HG03520 (cell line): Measurements from ENCODE around the gene RERE.
"Not testable (repeated sequence)": the region's sequence is repeated elsewhere in the genome, so short reads cannot be mapped to it uniquely, and the experiment has no call there.

ENCODE experiments used
- ATAC-seq: cut with Tn5 transposase; IDR thresholded peaks from one replicate; pipeline ENCODE4 v1.9.1; 2021; ENCODE audit warnings: mild to moderate bottlenecking, moderate library complexity; ENCODE audit not compliant: unreplicated experiment

RERE gene

DNA sequence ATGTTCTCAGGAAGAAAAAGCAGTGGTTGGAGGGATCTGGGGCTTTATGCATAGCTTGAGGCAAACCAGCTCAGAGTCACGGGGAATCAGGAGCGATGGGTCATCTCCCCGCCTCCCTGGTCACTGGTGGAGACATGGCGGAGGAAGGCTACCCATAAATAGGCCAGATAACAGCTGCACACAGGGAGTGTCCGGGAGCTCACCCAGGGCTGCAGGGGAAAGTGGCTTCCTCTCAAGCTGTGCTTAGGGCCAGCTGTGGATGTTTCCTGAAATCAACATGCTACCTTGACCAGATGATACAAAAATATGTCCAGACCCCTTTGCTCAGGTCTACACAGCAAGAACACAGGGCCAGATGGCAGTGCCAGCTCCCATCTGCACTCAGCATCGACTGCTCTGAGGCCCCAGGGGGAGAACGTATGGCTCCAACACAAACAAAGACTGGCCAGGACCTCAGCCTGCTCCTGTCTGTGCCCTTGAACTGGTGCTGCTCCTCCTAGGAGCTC, 27.1 kb upstream of the RERE start:
- ATAC-seq = no peak

DNA sequence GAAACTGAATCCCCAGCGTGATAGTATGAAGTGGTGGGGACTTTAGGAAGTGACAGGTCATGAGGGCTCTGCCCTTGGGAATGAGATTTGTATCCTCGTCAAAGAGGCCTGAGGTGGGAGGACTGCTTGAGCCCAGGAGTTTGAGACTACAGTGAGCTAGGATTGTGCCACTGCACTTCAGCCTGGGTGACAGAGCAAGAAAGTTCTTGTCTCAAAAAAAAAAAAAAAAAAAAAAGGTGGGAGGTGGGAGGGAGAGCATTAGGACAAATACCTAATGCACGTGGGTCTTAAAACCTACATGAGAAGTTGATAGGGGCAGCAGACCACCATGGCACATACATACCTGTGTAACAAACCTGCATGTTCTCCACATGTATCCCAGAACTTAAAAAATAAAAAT, 24.0 kb upstream of the RERE start:
- no peak for ATAC-seq

DNA sequence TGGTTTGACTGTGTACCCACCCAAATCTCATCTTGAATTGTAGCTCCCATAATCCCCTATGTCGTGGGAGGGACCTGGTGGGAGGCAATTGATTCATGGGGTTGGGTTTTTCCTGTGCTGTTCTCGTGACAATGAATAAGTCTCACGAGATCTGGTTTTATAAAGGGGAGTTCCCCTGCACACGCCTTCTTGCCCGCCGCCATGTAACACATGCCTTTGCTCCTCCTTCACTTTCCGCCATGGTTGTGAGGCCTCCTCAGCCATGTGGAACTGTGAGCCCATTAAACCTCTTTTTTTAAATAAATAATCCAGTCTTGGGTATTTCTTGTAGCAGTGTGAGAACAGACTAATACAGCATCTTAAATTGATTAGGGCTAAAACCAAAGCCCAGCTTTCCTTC, 22.6 kb upstream of the RERE start:
- ATAC-seq = no peak

DNA sequence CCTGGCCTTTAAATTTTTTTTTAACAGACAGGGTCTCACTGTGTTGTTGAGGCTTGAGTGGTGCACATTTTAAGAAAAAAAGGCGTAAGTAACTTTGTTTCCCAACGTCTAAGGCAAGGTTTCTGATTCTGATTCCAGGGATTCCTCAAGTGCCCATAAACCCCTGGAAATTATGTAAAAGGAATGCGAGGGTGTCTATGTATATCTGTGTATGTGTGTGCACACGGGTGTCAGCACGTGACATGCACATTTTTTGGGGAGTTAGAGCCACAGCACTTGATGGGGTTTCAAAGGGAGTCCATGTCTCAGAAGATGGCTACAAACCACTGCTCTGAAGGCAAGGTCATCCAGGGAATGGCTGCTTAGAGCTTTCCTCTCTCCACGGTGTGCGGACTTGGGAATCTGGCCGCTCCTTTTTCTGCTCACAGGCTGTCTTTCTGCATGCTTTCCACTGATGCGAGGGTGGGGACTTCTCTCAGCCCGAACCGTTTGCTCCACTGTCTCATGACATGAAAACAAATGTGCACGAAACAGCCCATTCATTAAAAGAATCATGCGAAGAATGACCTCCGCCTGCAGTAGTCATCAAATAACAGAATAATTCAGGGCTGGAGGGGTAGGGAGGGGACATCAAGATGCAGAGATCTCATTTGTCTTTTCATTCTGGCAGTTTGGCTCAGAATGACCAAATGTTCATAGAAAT, 18.7 kb upstream of the RERE start:
- no peak for ATAC-seq

DNA sequence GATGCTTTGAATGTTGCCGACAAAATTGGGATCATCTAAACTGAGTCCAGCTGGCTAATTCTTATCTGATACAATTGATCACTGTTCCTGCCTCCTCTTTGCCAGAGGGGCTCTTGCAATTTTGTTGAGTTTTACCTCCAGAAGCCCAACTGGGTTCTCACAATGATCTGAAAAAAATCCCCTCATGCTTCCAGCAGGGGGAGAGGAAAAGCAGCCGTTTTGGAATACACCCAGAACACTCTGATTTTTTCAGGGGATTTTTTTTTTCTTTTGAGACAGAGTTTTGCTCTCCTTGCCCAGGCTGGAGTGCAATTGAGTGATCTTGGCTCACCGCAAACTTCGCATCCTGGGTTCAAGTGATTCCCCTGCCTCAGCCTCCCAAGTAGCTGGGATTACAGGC, 13.9 kb upstream of the RERE start:
- no peak for ATAC-seq

DNA sequence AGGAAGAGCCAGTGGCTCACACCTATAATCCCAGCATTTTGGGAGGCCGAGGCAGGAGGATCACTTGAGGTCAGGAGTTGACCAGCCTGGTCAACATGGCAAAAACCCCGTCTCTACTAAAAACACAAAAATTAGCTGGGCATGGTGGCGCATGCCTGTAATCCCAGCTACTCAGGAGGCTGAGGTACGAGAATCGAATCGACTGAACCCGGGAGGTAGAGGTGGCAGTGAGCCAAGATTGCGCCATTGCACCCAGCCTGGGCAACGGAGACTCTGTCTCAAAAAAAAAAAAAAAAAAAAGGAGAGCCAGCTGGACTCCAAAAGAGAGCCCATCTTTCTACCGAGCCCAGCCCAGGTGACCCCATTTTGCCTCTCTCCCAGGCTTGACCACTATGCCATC, 13.3 kb upstream of the RERE start:
- not testable (repeated sequence) for ATAC-seq

DNA sequence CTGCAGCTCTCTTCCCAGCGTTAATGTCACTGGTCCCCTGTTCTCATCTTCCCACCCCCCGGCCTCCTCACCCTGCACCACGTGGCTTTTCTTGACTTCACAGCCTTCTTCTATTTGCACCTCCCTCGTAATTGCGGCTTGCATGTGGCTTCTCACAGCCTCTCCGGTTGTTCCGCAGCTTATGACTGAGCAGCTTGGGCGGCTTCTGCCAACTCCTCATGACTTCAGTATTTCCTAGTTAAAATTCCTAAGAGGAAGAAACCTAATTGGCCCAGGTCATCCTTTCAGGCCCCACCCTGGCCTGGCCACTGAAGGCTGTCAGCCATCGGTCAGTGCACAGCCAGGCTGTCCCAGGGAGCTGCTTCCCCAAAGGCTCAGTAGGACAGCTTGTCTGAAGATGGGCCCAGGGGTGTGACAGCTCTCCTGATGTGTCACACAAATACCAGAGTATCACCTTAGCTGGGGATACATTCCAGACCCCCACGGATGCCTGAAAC, 8.6 kb upstream of the RERE start:
- ATAC-seq = no peak

DNA sequence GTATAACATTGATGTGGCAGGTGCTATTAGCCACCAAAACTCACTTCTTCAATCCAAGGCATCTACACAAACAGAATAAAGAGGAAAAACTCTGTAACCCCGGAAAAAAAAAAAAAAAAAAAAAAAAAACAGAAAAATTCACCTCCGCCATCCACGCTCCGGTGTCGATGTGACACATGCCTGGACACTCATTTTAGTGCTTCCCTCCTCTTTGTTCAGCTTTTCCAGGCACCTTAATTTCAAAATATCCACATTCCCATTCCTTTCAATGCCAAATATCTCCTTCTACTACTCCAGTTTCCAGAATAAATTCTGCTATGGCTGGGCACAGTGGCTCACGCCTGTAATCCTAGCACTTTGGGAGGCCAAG, 5.8 kb upstream of the RERE start:
- ATAC-seq = no peak

DNA sequence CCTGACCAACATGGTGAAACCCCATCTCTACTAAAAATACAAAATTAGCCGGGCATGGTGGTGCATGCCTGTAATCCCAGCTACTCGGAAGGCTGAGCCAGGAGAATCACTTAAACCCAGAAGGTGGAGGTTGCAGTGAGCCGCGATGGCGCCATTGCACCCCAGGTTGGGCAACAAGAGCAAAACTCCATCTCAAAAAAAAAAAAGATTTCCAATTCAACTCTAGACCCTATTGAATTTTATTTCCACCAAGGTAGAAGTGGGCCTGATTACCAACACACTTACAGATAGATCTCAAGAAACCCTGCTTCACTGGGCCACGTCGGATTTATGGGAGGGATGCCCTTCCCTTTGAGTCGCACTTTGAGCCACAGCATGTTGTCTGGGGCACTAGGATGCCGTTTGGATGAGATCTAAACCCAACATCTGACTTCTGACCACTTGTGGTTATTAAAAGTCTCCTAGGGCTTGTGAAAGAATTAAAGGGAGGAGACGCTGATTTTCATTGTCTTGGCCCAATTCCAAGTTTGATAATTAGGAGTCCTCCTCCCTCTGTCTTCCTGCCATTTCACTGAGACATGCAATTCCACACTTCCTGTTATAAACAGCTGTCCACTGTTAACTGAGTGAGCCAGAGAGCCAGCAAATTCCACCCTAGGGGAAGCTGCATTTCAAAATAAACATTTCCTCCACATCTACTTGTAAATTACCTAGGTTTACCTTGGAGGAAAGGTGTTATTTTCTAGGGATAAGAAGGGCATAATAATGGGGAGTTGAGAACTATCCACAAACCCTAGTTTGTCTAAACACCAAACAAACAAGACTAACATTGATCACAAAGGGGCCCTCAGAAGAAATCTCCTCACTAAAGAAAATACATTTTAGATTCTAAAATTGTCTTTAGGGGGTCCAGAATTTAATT, 5.2 kb upstream of the RERE start:
- ATAC-seq = no peak

DNA sequence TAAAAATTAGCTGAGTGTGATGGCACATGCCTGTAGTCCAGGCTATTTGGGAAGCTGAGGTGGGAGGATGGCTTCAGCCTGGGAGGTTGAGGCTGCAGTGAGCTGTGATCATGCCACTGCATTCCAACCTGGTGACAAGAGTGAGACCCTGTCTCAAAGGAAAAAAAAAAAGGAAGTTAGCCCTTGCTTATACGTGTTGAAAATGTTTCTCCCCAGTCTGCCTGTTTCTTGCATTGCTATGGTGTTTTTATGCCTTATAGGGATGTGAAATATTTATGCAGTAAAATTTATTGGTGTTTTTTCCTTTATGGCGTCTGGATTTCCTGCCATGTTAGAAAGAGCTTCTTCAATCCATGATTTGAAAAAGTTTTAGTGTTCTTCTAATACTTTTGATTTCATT, 3.6 kb upstream of the RERE start:
- ATAC-seq = no peak

DNA sequence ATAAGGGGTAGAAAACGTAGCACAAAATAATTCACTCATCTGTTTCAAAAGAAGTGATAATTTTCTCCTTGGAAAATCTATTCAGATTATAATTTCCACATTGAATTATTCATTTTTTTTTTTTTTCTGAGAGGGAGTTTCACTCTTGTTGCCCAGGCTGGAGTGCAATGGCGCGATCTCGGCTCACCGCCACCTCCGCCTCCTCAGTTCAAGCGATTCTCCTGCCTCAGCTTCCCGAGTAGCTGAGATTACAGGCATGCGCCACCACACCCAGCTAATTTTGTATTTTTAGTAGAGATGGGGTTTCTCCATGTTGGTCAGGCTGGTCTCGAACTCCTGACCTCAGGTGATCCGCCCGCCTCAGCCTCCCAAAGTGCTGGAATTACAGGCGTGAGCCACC, 1.3 kb upstream of the RERE start:
- ATAC-seq = not testable (repeated sequence)

DNA sequence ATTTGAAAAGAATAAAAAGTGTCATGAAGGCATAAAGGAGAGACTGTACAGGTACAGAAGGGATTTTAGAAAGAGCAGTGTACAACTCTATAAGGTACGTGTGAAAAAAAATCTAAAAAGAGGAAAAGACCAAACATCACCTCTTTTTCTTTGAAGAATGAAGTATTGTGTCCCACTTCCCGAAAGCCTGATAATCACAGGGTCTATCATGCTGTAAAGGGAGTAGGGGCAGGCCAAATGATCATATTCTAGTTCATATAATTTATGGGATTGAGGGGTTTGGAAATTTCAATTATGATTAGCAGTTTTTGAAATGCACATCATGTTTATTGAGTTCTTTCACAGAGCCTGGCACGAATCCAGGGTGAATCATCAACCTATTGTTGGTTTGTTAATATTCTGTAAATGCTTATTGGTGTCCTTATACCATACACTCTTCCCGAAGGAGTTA, 910 bp upstream of the RERE start:
- no peak for ATAC-seq

DNA sequence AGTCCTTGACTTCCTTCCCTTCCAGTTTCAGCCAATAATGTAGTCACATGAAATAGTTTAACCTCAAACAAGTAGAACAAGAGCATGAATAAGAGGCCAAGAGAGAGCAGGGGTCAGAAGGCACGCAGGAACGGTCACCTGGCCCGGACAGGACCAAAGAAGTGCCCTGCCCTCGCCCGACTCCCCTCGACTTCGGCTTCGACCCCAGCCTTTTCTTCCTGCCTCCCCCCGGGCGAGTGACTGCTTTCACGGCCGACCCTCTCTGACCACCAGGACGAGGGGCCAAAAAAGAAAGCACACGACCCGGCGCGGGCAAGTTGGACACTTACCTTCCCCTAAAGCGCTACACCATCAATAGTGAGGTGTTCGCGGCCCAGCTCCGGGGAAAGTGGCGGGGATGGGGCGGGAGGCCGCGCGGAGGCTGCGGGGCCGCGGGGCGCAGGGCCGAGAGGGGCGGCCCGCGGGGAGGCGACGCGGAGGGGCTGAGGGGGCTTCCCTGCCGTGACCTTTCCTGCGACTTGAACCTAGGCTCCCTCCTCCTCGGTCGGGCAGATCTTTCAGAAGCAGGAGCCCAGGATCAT, 519 bp downstream of the RERE start:
- no peak for ATAC-seq

DNA sequence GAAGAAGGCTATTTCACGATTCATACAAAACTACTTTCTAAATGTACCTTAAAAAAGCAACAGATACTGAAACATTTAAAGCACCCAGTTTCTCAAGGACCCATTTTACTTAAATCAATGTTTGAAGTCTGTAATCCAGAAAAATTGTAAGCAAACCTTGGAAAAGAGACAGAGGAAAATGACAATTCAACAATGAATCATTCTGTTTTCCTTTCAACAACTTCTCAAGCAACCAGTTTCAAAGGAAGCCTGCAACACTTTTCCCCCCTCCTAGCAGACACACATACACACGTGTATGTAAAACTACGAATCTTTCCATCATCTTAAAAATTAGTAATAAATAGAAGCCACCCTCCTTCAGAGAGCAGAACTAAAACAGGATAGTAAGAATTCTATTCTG, 1.2 kb downstream of the RERE start:
- ATAC-seq = no peak

DNA sequence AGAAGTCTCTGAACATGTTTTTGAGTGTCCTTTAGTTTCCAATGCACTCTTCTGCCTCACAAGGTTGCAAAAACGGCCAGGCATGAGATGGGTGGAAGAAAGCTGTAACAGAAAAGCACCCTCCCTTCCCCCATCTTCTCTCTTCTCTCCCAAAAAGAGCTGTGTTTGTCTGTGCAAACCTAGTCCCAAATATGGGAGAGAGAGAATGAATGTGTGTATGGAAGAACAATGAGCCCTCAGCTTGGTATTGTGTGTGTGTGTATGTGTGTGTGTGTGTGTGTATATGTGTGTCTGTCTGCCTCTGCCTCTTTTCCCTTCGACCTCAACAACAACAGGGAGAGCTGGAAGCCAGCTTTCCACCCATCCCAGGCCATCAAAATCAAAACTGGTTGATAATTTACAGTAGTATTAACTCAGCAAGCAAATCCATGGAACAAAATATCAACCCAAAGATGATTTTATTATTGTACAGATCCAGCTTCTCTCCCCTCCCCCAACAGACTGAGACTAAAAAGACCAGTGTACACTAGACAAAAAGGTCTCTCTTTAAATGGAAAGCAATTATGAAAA, 1.8 kb downstream of the RERE start:
- no peak for ATAC-seq

DNA sequence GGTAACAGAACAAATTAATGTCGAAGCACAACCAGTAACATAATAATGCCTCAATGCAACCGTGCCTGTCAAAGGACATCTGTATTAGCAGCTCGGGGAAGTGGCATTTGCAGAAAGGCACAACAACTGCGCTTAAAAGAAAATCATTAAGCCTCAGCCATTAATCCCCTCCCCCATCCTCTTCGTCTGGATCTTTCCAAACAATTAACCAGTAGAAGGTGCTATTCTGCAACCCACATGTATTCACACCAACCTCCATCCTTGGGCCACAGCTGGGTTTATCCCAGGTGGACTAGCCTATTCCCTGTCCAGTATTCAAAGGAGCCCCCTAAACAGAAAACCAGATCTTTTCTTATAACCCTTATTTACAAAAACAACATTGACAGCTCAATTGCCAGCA, 2.6 kb downstream of the RERE start:
- ATAC-seq = no peak

DNA sequence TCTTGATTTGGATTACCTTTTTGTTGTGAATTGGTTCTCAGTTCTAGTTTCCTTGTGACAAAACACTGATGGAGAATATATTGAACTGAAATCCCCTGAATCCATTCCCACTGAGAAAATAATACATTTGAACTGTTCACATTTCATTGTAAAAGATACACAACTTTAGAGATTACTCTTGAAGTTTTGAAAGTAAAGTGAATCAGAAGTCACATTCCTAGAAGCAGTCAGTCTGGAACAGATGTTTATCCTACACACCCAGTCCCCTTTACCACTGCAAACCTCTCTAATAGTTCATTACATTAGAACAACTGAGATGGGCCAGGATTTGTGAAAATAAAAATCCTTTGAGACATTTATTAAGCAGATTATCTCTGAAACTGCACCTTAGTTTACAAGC, 3.4 kb downstream of the RERE start:
- no peak for ATAC-seq

DNA sequence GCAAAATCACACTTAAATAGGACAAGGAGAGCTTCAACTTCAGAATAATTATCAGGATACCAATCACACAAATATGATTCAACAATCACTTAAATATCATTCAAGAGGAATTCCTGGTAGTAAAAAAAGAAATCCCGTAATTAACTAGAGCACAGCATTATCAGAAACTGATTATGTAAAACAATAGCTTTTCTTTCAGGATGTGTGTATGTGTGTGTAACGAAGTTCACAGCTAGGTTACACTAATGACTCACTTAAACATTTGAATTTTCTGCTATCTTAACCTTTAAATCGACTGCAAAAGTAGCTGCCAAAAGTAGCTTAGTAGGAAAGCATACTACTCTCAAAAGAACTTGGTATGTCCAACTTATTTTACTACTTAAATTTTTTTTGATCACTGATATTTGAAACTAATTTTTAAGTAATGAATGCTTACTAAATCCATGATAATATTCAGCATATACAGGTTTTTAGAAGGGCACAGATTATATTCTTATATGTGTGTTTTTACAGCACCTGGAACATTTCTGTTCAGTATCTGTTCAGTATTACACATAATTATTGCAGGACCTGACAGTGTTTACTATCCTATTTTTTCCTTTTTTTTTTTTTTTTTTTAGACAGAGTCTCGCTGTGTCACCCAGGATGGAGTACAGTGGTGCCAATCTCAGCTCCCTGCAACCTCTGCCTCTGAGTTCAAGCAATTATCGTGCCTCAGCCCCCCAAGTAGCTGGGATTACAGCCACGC, 4.2 kb downstream of the RERE start:
- no peak for ATAC-seq

DNA sequence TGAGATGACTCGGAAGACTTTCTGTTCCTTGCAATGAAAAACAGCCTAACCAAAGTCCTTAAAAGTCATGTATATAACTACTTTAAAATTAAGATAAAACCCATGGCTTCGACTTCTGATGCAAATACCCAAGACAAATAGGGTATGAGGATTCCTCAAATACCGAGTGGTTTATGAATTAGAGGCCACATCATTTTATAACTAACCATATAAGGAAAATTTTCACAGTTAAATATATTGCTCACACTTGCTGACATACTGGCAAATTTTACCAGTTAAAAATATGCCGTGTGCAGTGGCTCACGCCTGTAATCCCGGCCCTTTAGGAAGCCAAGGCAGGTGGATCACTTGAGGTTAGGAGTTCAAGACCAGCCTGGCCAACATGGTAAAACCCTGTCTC, 5.4 kb downstream of the RERE start:
- no peak for ATAC-seq

DNA sequence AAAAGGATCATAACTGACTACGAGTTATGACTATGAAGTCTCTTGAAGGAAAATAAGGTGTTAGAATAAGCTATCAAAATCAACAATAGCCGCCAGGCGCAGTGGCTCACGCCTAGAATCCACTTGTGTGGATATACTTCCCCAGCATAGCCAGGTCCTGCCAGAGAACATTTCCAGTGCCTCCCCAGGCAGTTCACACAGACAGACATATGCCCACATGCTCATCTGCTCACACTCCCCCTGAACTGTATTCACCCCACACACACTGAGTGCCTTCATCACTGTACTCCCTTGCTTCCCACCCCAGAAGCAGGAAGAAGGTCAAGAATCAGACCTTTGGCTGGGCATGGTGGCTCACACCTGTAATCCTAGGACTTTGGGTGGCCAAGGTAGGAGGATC, 6.5 kb downstream of the RERE start:
- ATAC-seq = no peak

DNA sequence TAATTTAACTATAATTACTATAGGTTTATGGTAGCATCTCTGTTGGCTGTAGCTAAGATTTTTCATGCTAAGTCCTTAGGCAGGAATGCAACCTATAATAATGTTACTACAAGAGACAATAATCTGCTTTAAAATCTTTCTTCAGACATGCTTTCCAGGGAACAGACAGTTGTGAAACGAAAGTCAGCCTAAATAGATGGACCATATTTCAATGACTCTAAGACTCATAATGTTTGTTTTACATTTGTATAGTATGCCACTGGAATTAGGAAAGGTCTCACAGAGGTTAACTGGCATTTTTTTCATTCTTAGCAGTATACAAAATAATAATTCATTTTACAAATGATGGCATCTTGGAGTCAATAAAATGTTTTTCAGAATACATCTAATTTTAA, 8.1 kb downstream of the RERE start:
- no peak for ATAC-seq
